Activated T-helper 2 cell treated with anti-CD3 and anti-CD28 coated beads, Interferon-gamma antibody, Interleukin-2, Interleukin-4, amounts not matched to agents 10 μg/mL and 5 μg/mL and 100 μg/mL, durations not matched to agents 14 hours and 24 hours and 36 hours (primary cell): ENCODE results near the gene SESN3. TPM values are rescaled to one million over a fixed set of nuclear protein-coding genes. Genes with fewer than 3 reads are reported as not detected.
"Not testable (repeated sequence)": the region's sequence is repeated elsewhere in the genome, so short reads cannot be mapped to it uniquely, and the experiment has no call there.

Experiments
- DNase-seq: peaks from one replicate; pipeline ENCODE4 v3.0.0; 2021; ENCODE audit warnings: low spot score
- H3K27ac Mint-ChIP-seq: one replicate; pipeline ENCODE4 v1.8.0; 2021; ENCODE audit warnings: mixed read lengths
- H3K27me3 Mint-ChIP-seq: one replicate; pipeline ENCODE4 v1.8.0; 2021; ENCODE audit warnings: low read depth, mixed read lengths
- H3K36me3 Mint-ChIP-seq: one replicate; pipeline ENCODE4 v1.8.0; 2021; ENCODE audit warnings: low read depth, mixed read lengths
- H3K4me1 Mint-ChIP-seq: one replicate; pipeline ENCODE4 v1.8.0; 2021; ENCODE audit warnings: low read depth, mixed read lengths
- H3K4me3 Mint-ChIP-seq: one replicate; pipeline ENCODE4 v1.8.0; 2021; ENCODE audit warnings: low read depth, mild to moderate bottlenecking, moderate library complexity, mixed read lengths
- H3K9me3 Mint-ChIP-seq: one replicate; pipeline ENCODE4 v1.8.0; 2021; ENCODE audit warnings: mixed read lengths
- intact Hi-C: fragments of 100-400 bp; cut with micrococcal nuclease; formaldehyde crosslinking; loops from one replicate; pipeline ENCODE4 v1.15.1; 2023
- total RNA-seq: library from RNA; stranded (reverse); gene quantifications from 2 replicates; pipeline ENCODE4 v1.2.3, GENCODE V29; 2022

The SESN3 gene
- total RNA-seq, 1 donor from 2014 or later, result 73.2 TPM

GRCh38 chr11:95257456-95257971, 26.5 kb upstream of the SESN3 start:
- no peak overlapping the region for H3K4me3 Mint-ChIP-seq
- DNase-seq, result no peak
- intact Hi-C loops, result no loop called here
- no peaks in the 10 kb centered on the region for H3K9me3 Mint-ChIP-seq
- no peaks in the 10 kb centered on the region for H3K27me3 Mint-ChIP-seq
- no peak overlapping the region for H3K27ac Mint-ChIP-seq
- H3K4me1 Mint-ChIP-seq, result peaks cover 36% of the 10 kb centered on the region
- no peaks in the 10 kb centered on the region for H3K36me3 Mint-ChIP-seq

- H3K27ac Mint-ChIP-seq, result no peak overlapping the region
- no peaks in the 10 kb centered on the region for H3K27me3 Mint-ChIP-seq
- H3K9me3 Mint-ChIP-seq, result no peaks in the 10 kb centered on the region
- intact Hi-C loops, result no loop called here
- H3K36me3 Mint-ChIP-seq, result no peaks in the 10 kb centered on the region
- H3K4me3 Mint-ChIP-seq, result no peak overlapping the region
- H3K4me1 Mint-ChIP-seq, result peaks cover 37% of the 10 kb centered on the region
- DNase-seq, result no peak
These were observed 25.3 kb upstream of the SESN3 start for GRCh38 chr11:95256321-95256779.

GRCh38 chr11:95255251-95256145, 24.5 kb upstream of the SESN3 start:
- intact Hi-C loops, result no loop called here
- Mint-ChIP-seq H3K4me3 (no peak overlapping the region), H3K4me1 (peaks cover 39% of the 10 kb centered on the region), H3K27me3 (no peaks in the 10 kb centered on the region), H3K36me3 (no peaks in the 10 kb centered on the region), H3K9me3 (no peaks in the 10 kb centered on the region), H3K27ac (no peak overlapping the region)
- DNase-seq, result no peak

- peak overlapping the region; percentile 35 for H3K27ac Mint-ChIP-seq
- no peaks in the 10 kb centered on the region for H3K9me3 Mint-ChIP-seq
- no peak overlapping the region for H3K4me3 Mint-ChIP-seq
- H3K27me3 Mint-ChIP-seq, result no peaks in the 10 kb centered on the region
- intact Hi-C loops, result loop anchor here (1.0 to 5.0 kb wide), 2 partner anchors 23 to 83 kb away; partner anchors contain the start of gene SESN3
- no peaks in the 10 kb centered on the region for H3K36me3 Mint-ChIP-seq
- no peak for DNase-seq
- peaks cover 39% of the 10 kb centered on the region for H3K4me1 Mint-ChIP-seq
These were observed 23.7 kb upstream of the SESN3 start for GRCh38 chr11:95254716-95255115.

GRCh38 chr11:95254131-95254704, 23.2 kb upstream of the SESN3 start:
- Mint-ChIP-seq H3K4me3 (peak overlapping the region; percentile 68), H3K27ac (peak overlapping the region; percentile 77), H3K27me3 (no peaks in the 10 kb centered on the region), H3K9me3 (no peaks in the 10 kb centered on the region), H3K4me1 (peaks cover 39% of the 10 kb centered on the region), H3K36me3 (no peaks in the 10 kb centered on the region)
- intact Hi-C loops, result loop anchor here (1.0 to 5.0 kb wide), 2 partner anchors 23 to 83 kb away; partner anchors contain the start of gene SESN3
- DNase-seq, result peak; percentile 78

- Mint-ChIP-seq H3K36me3 (no peaks in the 10 kb centered on the region), H3K27me3 (no peaks in the 10 kb centered on the region), H3K27ac (no peak overlapping the region), H3K4me3 (no peak overlapping the region), H3K4me1 (peaks cover 45% of the 10 kb centered on the region), H3K9me3 (no peaks in the 10 kb centered on the region)
- no peak for DNase-seq
- intact Hi-C loops, result loop anchor here (5.0 kb wide), 1 partner anchor 84 kb away; no protein-coding TSS in a partner anchor
These were observed 22.1 kb upstream of the SESN3 start for GRCh38 chr11:95253141-95253540.

- intact Hi-C loops, result loop anchor here (5.0 kb wide), 1 partner anchor 85 kb away; no protein-coding TSS in a partner anchor
- Mint-ChIP-seq H3K9me3 (no peaks in the 10 kb centered on the region), H3K4me1 (peaks cover 48% of the 10 kb centered on the region), H3K36me3 (no peaks in the 10 kb centered on the region), H3K27me3 (no peaks in the 10 kb centered on the region), H3K27ac (no peak overlapping the region), H3K4me3 (no peak overlapping the region)
- DNase-seq, result no peak
These were observed 21.6 kb upstream of the SESN3 start for GRCh38 chr11:95252586-95252985.

- H3K36me3 Mint-ChIP-seq, H3K27me3 Mint-ChIP-seq, H3K4me3 Mint-ChIP-seq, H3K27ac Mint-ChIP-seq, H3K9me3 Mint-ChIP-seq, DNase-seq: not testable (repeated sequence)
- intact Hi-C loops, result loop anchor here (5.0 kb wide), 1 partner anchor 85 kb away; no protein-coding TSS in a partner anchor
- H3K4me1 Mint-ChIP-seq, result peaks cover 48% of the 10 kb centered on the region
These were observed 20.9 kb upstream of the SESN3 start for GRCh38 chr11:95251896-95252295.

GRCh38 chr11:95248666-95249467, 17.9 kb upstream of the SESN3 start:
- Mint-ChIP-seq H3K4me3 (no peak overlapping the region), H3K27me3 (no peaks in the 10 kb centered on the region), H3K36me3 (no peaks in the 10 kb centered on the region), H3K9me3 (no peaks in the 10 kb centered on the region), H3K4me1 (peaks cover 31% of the 10 kb centered on the region), H3K27ac (no peak overlapping the region)
- intact Hi-C loops, result no loop called here
- DNase-seq, result no peak

GRCh38 chr11:95247883-95248282, 16.9 kb upstream of the SESN3 start:
- no peak overlapping the region for H3K4me3 Mint-ChIP-seq
- H3K4me1 Mint-ChIP-seq, result peaks cover 26% of the 10 kb centered on the region
- no peaks in the 10 kb centered on the region for H3K27me3 Mint-ChIP-seq
- no peak overlapping the region for H3K27ac Mint-ChIP-seq
- H3K9me3 Mint-ChIP-seq, result no peaks in the 10 kb centered on the region
- DNase-seq, result no peak
- no peaks in the 10 kb centered on the region for H3K36me3 Mint-ChIP-seq
- intact Hi-C loops, result no loop called here

- intact Hi-C loops, result no loop called here
- Mint-ChIP-seq H3K4me1 (peaks cover 19% of the 10 kb centered on the region), H3K4me3 (no peak overlapping the region), H3K27ac (no peak overlapping the region), H3K9me3 (no peaks in the 10 kb centered on the region), H3K36me3 (no peaks in the 10 kb centered on the region), H3K27me3 (no peaks in the 10 kb centered on the region)
- DNase-seq, result no peak
These were observed 16.2 kb upstream of the SESN3 start for GRCh38 chr11:95247127-95247684.

GRCh38 chr11:95245581-95245980, 14.6 kb upstream of the SESN3 start:
- Mint-ChIP-seq H3K27me3 (peaks cover 2% of the 10 kb centered on the region), H3K27ac (no peak overlapping the region), H3K4me1 (peaks cover 19% of the 10 kb centered on the region), H3K9me3 (no peaks in the 10 kb centered on the region), H3K4me3 (no peak overlapping the region), H3K36me3 (no peaks in the 10 kb centered on the region)
- intact Hi-C loops, result no loop called here
- no peak for DNase-seq
